Neuronal stem cell (in vitro differentiated cells): Measurements from ENCODE around the gene CMSS1.

Experiments
- DNase-seq: peaks from one replicate; pipeline ENCODE4 v3.0.0-alpha.2; 2013; ENCODE audit warnings: low spot score
- H2AFZ ChIP-seq: one replicate; pipeline ENCODE4 v1.6.1; 2013; ENCODE audit warnings: mild to moderate bottlenecking, low read length, inconsistent platforms
- H2AK5ac ChIP-seq: 2 replicates; pipeline ENCODE4 v1.6.1; 2013; ENCODE audit warnings: low read depth, mild to moderate bottlenecking, inconsistent platforms, low read length, moderate library complexity, mixed read lengths
- H2BK120ac ChIP-seq: 2 replicates; pipeline ENCODE4 v1.6.1; 2013; ENCODE audit warnings: low read depth, mild to moderate bottlenecking, inconsistent platforms, low read length, moderate library complexity, mixed read lengths
- H2BK12ac ChIP-seq: one replicate; pipeline ENCODE4 v1.6.1; 2013; ENCODE audit warnings: low read length, inconsistent platforms
- H2BK15ac ChIP-seq: 2 replicates; pipeline ENCODE4 v1.6.1; 2013; ENCODE audit warnings: mild to moderate bottlenecking, low read length, inconsistent platforms, mixed read lengths
- H2BK5ac ChIP-seq: one replicate; pipeline ENCODE4 v1.6.1; 2013; ENCODE audit warnings: inconsistent platforms, mild to moderate bottlenecking, low read length, moderate library complexity
- H3K14ac ChIP-seq: one replicate; pipeline ENCODE4 v1.6.1; 2013; ENCODE audit warnings: low read length, inconsistent platforms
- H3K18ac ChIP-seq: 2 replicates; pipeline ENCODE4 v1.6.1; 2013; ENCODE audit warnings: low read length, inconsistent platforms
- H3K23ac ChIP-seq: 2 replicates; pipeline ENCODE4 v1.6.1; 2013; ENCODE audit warnings: low read depth, mild to moderate bottlenecking, mixed read lengths, low read length, inconsistent platforms; ENCODE audit not compliant: poor library complexity
- H3K27ac ChIP-seq: replicated peaks from 3 replicates; pipeline ENCODE4 v1.5.1; 2013; ENCODE audit warnings: low read length, inconsistent platforms
- H3K27me3 ChIP-seq, 3 experiments: 2 replicates each; pipeline ENCODE4 v1.6.1; 2013; ENCODE audit warnings: low read length in 3 of 3, mild to moderate bottlenecking in 2 of 3, inconsistent platforms in 1 of 3, low read depth in 1 of 3, mixed read lengths in 1 of 3, moderate library complexity in 1 of 3; ENCODE audit not compliant: control insufficient read depth in 3 of 3, insufficient read depth in 3 of 3
- H3K36me3 ChIP-seq, 2 donors: replicated peaks in 1 of 2; 2 replicates each; pipeline ENCODE4 v1.6.1; 2013; ENCODE audit warnings: low read length in 2 of 2; ENCODE audit not compliant: control insufficient read depth in 2 of 2, insufficient read depth in 2 of 2
- H3K4ac ChIP-seq: 2 replicates; pipeline ENCODE4 v1.6.1; 2013; ENCODE audit warnings: inconsistent platforms, mild to moderate bottlenecking, low read length, moderate library complexity
- H3K4me1 ChIP-seq, 2 donors: 1 replicate in 1 of 2; 2 replicates in 1 of 2; pipeline ENCODE4 v1.6.1; 2013; ENCODE audit warnings: low read length in 2 of 2, low read depth in 1 of 2; ENCODE audit not compliant: control insufficient read depth in 2 of 2, insufficient read depth in 1 of 2
- H3K4me2 ChIP-seq: one replicate; pipeline ENCODE4 v1.6.1; 2013; ENCODE audit warnings: mild to moderate bottlenecking, low read length, inconsistent platforms; ENCODE audit not compliant: insufficient read depth, poor library complexity, severe bottlenecking
- H3K4me3 ChIP-seq, 2 donors: 2 replicates each; pipeline ENCODE4 v1.5.1; 2013; ENCODE audit warnings: low read length in 2 of 2, mild to moderate bottlenecking in 2 of 2, inconsistent platforms in 1 of 2, moderate library complexity in 1 of 2
- H3K79me1 ChIP-seq: one replicate; pipeline ENCODE4 v1.6.1; 2013; ENCODE audit warnings: low read depth, mild to moderate bottlenecking, inconsistent platforms, low read length, moderate library complexity
- H3K9ac ChIP-seq: one replicate; pipeline ENCODE4 v1.6.1; 2013; ENCODE audit warnings: mild to moderate bottlenecking, low read depth, low read length, inconsistent platforms; ENCODE audit not compliant: poor library complexity
- H3K9me3 ChIP-seq, 2 donors: replicated peaks in 1 of 2; 2 replicates each; pipeline versions ENCODE3 to v1.6.1; 2013; ENCODE audit warnings: low read length in 2 of 2, mild to moderate bottlenecking in 2 of 2, inconsistent platforms in 1 of 2, low read depth in 1 of 2, mixed read lengths in 1 of 2, moderate library complexity in 1 of 2; ENCODE audit not compliant: control insufficient read depth in 2 of 2, insufficient read depth in 1 of 2
- H4K8ac ChIP-seq: one replicate; pipeline ENCODE4 v1.6.1; 2013; ENCODE audit warnings: low read depth, mild to moderate bottlenecking, inconsistent platforms, low read length, moderate library complexity
- H4K91ac ChIP-seq: one replicate; pipeline ENCODE4 v1.6.1; 2013; ENCODE audit warnings: low read length, low read depth, mild to moderate bottlenecking, inconsistent platforms; ENCODE audit not compliant: poor library complexity
- WGBS, 2 donors: extraction: QIAGEN DNeasy Blood & Tissue Kit; methylation state at CpG; one replicate each; pipeline ENCODE4 v1.1.7; 2013; ENCODE audit warnings: missing lambda C conversion rate in 2 of 2, mixed read lengths in 1 of 2; ENCODE audit not compliant: insufficient read length in 2 of 2, insufficient replicate concordance in 1 of 2; ENCODE audit errors: extremely low coverage in 2 of 2; 5-methylcytosine and 5-hydroxymethylcytosine counted together

The CMSS1 gene

GRCh38 chr3:100158918-100159330 lies 341.3 kb downstream of the CMSS1 start:
- Histone ChIP-seq H3K18ac (no peak overlapping the region), H3K27me3 (no peaks in the 10 kb centered on the region), H3K14ac (no peak overlapping the region), H3K23ac (no peak overlapping the region), H3K4ac (no peak overlapping the region), H3K79me1 (no peaks in the 10 kb centered on the region), H3K27ac (no peak overlapping the region), H2BK120ac (no peak overlapping the region), H2BK12ac (no peak overlapping the region), H2BK5ac (no peak overlapping the region), H2AK5ac (no peak overlapping the region), H3K9ac (no peak overlapping the region), H3K4me3 (no peak overlapping the region), H3K36me3 (peaks cover 0 to 3% of the 10 kb centered on the region in 2 donors), H3K4me2 (no peak overlapping the region), H3K9me3 (peaks cover 3 to 11% of the 10 kb centered on the region in 2 donors), H4K8ac (no peak overlapping the region), H3K4me1 (no peaks in the 10 kb centered on the region), H2BK15ac (no peak overlapping the region), H4K91ac (no peak overlapping the region), H2AFZ (no peak overlapping the region)
- no CpG with 5 or more reads among the region's 2 CpGs for WGBS, 2 donors
- no peak for DNase-seq

- Histone ChIP-seq H4K8ac (no peak overlapping the region), H3K18ac (no peak overlapping the region), H3K27ac (no peak overlapping the region), H3K4me2 (no peak overlapping the region), H2BK120ac (no peak overlapping the region), H3K79me1 (no peaks in the 10 kb centered on the region), H2BK12ac (no peak overlapping the region), H3K14ac (no peak overlapping the region), H2AK5ac (no peak overlapping the region), H2BK15ac (no peak overlapping the region), H3K27me3 (no peaks in the 10 kb centered on the region), H2AFZ (no peak overlapping the region), H3K4me3 (no peak overlapping the region), H3K9ac (no peak overlapping the region), H3K4ac (no peak overlapping the region), H4K91ac (no peak overlapping the region), H2BK5ac (no peak overlapping the region), H3K4me1 (no peaks in the 10 kb centered on the region), H3K9me3 (peaks cover 3 to 6% of the 10 kb centered on the region in 2 donors), H3K23ac (no peak overlapping the region), H3K36me3 (peaks cover 0 to 3% of the 10 kb centered on the region in 2 donors)
- WGBS, 2 donors = 100% methylated on average over 1 of the region's 4 CpGs; no CpG with 5 or more reads in 1 of the 2 donors
- no peak for DNase-seq
Observed at GRCh38 chr3:100159331-100160153, 341.9 kb downstream of the CMSS1 start.

GRCh38 chr3:100160521-100160920 lies 342.9 kb downstream of the CMSS1 start:
- Histone ChIP-seq H2BK12ac (no peak overlapping the region), H4K91ac (no peak overlapping the region), H2BK15ac (no peak overlapping the region), H3K27ac (no peak overlapping the region), H3K27me3 (no peaks in the 10 kb centered on the region), H3K4me2 (no peak overlapping the region), H2BK120ac (no peak overlapping the region), H3K36me3 (peaks cover 0 to 3% of the 10 kb centered on the region in 2 donors), H3K9me3 (peaks cover 0 to 4% of the 10 kb centered on the region in 2 donors), H3K4me3 (no peak overlapping the region), H3K23ac (no peak overlapping the region), H4K8ac (no peak overlapping the region), H3K14ac (no peak overlapping the region), H3K4ac (no peak overlapping the region), H3K9ac (no peak overlapping the region), H2AK5ac (no peak overlapping the region), H3K4me1 (no peaks in the 10 kb centered on the region), H2BK5ac (no peak overlapping the region), H3K79me1 (no peaks in the 10 kb centered on the region), H3K18ac (no peak overlapping the region), H2AFZ (no peak overlapping the region)
- DNase-seq = no peak
- WGBS, 2 donors = no CpG with 5 or more reads among the region's 2 CpGs

GRCh38 chr3:100163787-100164186 lies 346.1 kb downstream of the CMSS1 start:
- no peak overlapping the region for H3K4me3 ChIP-seq

More at GRCh38 chr3:100163787-100164186, 346.1 kb downstream of the CMSS1 start:
- Histone ChIP-seq H2BK5ac (no peak overlapping the region), H3K4ac (no peak overlapping the region), H3K9me3 (no peaks in the 10 kb centered on the region), H3K27ac (no peak overlapping the region), H3K18ac (no peak overlapping the region), H2BK12ac (no peak overlapping the region), H3K36me3 (peaks cover 0 to 9% of the 10 kb centered on the region in 2 donors), H2AFZ (no peak overlapping the region), H3K9ac (no peak overlapping the region), H4K8ac (no peak overlapping the region), H2BK120ac (no peak overlapping the region), H2AK5ac (no peak overlapping the region), H3K4me1 (no peaks in the 10 kb centered on the region), H3K27me3 (no peaks in the 10 kb centered on the region), H3K23ac (no peak overlapping the region), H3K14ac (no peak overlapping the region), H3K4me2 (no peak overlapping the region), H2BK15ac (no peak overlapping the region), H3K79me1 (no peaks in the 10 kb centered on the region), H4K91ac (no peak overlapping the region)
- DNase-seq = no peak
- WGBS, 2 donors = no CpG with 5 or more reads among the region's 2 CpGs
